Measurements from ENCODE around the gene IFT81. TPM values are rescaled to one million over a fixed set of nuclear protein-coding genes. Genes with fewer than 3 reads are reported as not detected.

IFT81 gene
- total and polyA plus RNA-seq, 11 donors, result 4.3 to 9.8 (median 8.5) TPM

- no peak overlapping the region for H3K4me3 ChIP-seq
- ATAC-seq (no peak), DNase-seq (no peak)
- 79 to 93% (median 90%) methylated on average over 2 of the region's 2 CpGs for WGBS, 4 donors
- H3K27ac ChIP-seq, result no peak overlapping the region
- no peaks in the 10 kb centered on the region for H3K9me3 ChIP-seq
- H3K36me3 ChIP-seq, result peaks cover 0 to 95% (median 38%) of the 10 kb centered on the region in 9 donors
- no peaks in the 10 kb centered on the region for H3K4me1 ChIP-seq
- TF ChIP-seq POLR2A (IDR thresholded peaks at IDR 0.05), result no peak
- no peak for TF ChIP-seq CTCF (IDR thresholded peaks at IDR 0.05)
- H3K27me3 ChIP-seq, result no peaks in the 10 kb centered on the region
- intact Hi-C loops (cut with DNase I), result no loop called here
These were observed 11.6 kb downstream of the IFT81 start for GRCh38 chr12:110135806-110136205.

- WGBS, 4 donors, result 92 to 96% (median 94%) methylated on average over 3 of the region's 3 CpGs
- TF ChIP-seq CTCF (IDR thresholded peaks at IDR 0.05), result no peak
- TF ChIP-seq POLR2A (IDR thresholded peaks at IDR 0.05), result no peak
- Histone ChIP-seq H3K4me3 (no peak overlapping the region), H3K4me1 (peaks cover 0 to 13% (median 1%) of the 10 kb centered on the region in 12 donors), H3K27ac (no peak overlapping the region), H3K36me3 (peaks cover 0 to 85% (median 35%) of the 10 kb centered on the region in 9 donors), H3K9me3 (no peaks in the 10 kb centered on the region), H3K27me3 (no peaks in the 10 kb centered on the region)
- DNase-seq (no peak), ATAC-seq (no peak)
- intact Hi-C loops (cut with DNase I), result no loop called here
These were observed 13.6 kb downstream of the IFT81 start for GRCh38 chr12:110137786-110138185.

- Histone ChIP-seq H3K4me1 (peaks cover 0 to 13% (median 1%) of the 10 kb centered on the region in 12 donors), H3K9me3 (no peaks in the 10 kb centered on the region), H3K36me3 (peaks cover 0 to 76% (median 18%) of the 10 kb centered on the region in 9 donors), H3K4me3 (no peak overlapping the region), H3K27me3 (no peaks in the 10 kb centered on the region), H3K27ac (peak overlapping the region in 7 of 12 donors; percentile 22 to 67 (median 44))
- ATAC-seq (peak; percentile 42 to 92 (median 75)), DNase-seq (peak in 3 of 5 donors; percentile 34 to 66 (median 63))
- intact Hi-C loops (cut with DNase I), result no loop called here
- no peak for TF ChIP-seq CTCF (IDR thresholded peaks at IDR 0.05)
- TF ChIP-seq POLR2A (IDR thresholded peaks at IDR 0.05), result no peak
- WGBS, 4 donors, result 45 to 55% (median 52%) methylated on average over 6 of the region's 6 CpGs
These were observed 17.2 kb downstream of the IFT81 start for GRCh38 chr12:110141389-110141788.

- Histone ChIP-seq H3K4me1 (peaks cover 0 to 5% (median 0%) of the 10 kb centered on the region in 12 donors), H3K4me3 (no peak overlapping the region), H3K36me3 (peaks cover 0 to 87% (median 19%) of the 10 kb centered on the region in 9 donors), H3K27ac (no peak overlapping the region), H3K9me3 (no peaks in the 10 kb centered on the region), H3K27me3 (no peaks in the 10 kb centered on the region)
- intact Hi-C loops (cut with DNase I), result no loop called here
- ATAC-seq (no peak), DNase-seq (no peak)
- TF ChIP-seq CTCF (IDR thresholded peaks at IDR 0.05) (no peak), POLR2A (IDR thresholded peaks at IDR 0.05) (no peak)
- 93 to 98% (median 94%) methylated on average over 2 of the region's 2 CpGs for WGBS, 4 donors
These were observed 22.8 kb downstream of the IFT81 start for GRCh38 chr12:110146986-110147385.
